Measurements from ENCODE around the gene CDC6.

DNA sequence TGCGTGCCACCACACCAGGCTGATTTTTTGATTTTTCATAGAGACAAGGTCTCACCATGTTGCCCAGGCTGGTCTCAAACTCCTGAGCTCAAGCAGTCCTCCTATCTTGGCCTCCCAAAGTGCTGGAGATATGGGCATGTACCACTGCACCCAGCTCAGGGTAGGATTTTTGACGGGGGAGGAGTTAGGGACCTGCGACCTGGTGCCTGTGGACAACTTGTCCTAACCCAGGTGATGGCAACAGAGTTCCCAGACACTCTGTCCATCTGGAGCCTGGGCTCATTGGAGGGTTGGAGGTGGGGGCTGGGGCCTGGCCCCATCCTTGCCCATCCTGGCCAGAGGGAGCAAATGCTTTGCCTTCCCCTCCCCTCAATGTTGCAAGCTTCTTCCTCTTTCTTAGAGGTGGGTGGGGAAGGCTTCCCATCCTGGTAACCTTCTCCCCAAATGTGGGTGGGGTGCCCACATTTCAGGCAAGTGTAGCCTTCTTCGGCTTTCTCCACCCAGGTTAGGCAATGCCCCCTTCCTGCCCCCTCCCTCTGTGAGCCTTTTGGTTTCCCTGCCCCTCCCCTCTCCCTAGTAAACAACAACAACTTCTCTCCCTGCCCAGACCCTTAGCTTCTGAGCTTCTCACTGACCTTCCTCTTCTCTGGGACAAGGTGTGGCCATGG, 46.2 kb downstream of the CDC6 start:
- TF ChIP-seq EZH2phosphoT487 (IDR thresholded peaks at IDR 0.05; ENCODE audit: insufficient read depth, low read depth) (no peak), EZH2 (IDR thresholded peaks at IDR 0.05; ENCODE audit: insufficient read depth, poor library complexity, severe bottlenecking) (no peak)

Measured in GM23248 (cell line).